ENCODE results near the gene ZSWIM4.
A peak's percentile ranks its signal among the peaks of the same experiment; 100 is the strongest.
"Not testable (repeated sequence)": the region's sequence is repeated elsewhere in the genome, so short reads cannot be mapped to it uniquely, and the experiment has no call there.

The ZSWIM4 gene

DNA sequence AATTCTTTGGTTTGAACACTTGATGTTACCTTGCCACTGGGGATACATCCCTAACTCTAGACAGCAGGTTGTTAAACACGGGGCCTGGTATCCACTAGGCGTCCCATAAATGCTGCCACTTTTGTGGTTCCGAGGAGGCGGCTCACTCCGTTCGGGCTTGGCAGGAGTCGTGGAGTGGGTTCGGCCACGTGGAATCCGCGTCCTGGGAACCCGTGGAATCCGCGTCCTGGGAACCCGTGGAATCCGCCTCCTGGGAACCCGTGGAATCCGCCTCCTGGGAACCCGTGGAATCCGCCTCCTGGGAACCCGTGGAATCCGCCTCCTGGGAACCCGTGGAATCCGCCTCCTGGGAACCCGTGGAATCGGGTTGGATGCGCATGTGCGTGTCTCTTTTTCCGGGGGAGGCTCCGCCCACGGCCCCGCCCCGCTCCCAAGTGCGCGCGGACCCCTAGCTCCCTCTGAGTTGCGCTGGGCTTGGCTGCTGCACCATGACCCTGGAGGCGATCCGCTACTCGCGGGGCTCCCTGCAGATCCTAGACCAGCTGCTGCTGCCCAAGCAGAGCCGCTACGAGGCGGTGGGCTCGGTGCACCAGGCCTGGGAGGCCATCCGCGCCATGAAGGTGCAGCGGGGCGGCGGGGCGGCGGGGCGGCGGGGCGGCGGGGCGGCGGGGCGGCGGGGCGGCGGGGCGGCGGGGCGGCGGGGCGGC lies 31.0 kb upstream of the ZSWIM4 start, which contains the start of gene MRI1:
Gene MRI1, plus strand, starts transcription at position 422 of the 707 bp plus-strand sequence. Its CDS starts 67 bp downstream, at position 489.
- Histone ChIP-seq H3K4me1 (ENCODE audit: control insufficient read depth, insufficient read depth, low read length) (no peaks in the 10 kb centered on the region), H3K36me3 (ENCODE audit: control insufficient read depth, insufficient read depth, low read length) (peaks cover 15% of the 10 kb centered on the region)

DNA sequence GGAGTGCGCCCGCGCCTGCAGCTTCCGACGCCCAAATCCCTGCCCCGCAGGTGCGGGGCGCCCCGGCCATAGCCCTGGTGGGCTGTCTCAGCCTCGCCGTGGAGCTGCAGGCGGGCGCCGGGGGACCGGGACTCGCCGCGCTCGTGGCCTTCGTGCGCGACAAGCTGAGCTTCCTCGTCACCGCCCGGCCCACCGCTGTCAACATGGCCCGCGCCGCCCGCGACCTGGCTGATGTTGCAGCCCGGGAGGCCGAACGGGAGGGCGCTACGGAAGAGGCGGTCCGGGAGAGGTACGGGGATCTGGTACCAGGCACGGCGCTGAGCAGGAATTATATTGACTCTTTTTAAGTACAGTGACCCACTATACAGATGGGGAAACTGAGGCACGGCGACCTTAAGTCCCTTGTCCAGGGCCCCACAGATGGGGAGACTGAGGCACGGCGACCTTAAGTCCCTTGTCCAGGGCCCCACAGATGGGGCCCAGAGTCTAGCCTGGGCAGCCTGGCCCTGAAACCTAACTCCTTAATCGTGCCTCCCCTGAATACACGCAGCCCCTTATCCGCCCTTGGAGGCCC lies 30.3 kb upstream of the ZSWIM4 start:
- no peaks in the 10 kb centered on the region for H3K4me1 ChIP-seq (ENCODE audit: control insufficient read depth, insufficient read depth, low read length)
- H3K9me3 ChIP-seq (ENCODE audit: control insufficient read depth, insufficient read depth, low read length), result no peaks in the 10 kb centered on the region
- H3K9ac ChIP-seq (ENCODE audit: low read depth, low read length), result no peak overlapping the region
- H3K4me3 ChIP-seq (ENCODE audit: low read depth, low read length), result peak overlapping the region; percentile 63
- H3K36me3 ChIP-seq (ENCODE audit: control insufficient read depth, insufficient read depth, low read length), result peaks cover 13% of the 10 kb centered on the region
- H3K27me3 ChIP-seq (ENCODE audit: control insufficient read depth, insufficient read depth, low read length), result no peaks in the 10 kb centered on the region

More for the DNA sequence above, 31.0 kb upstream of the ZSWIM4 start, which contains the start of gene MRI1:
- H3K9me3 ChIP-seq (ENCODE audit: control insufficient read depth, insufficient read depth, low read length), result no peaks in the 10 kb centered on the region
- no peaks in the 10 kb centered on the region for H3K27me3 ChIP-seq (ENCODE audit: control insufficient read depth, insufficient read depth, low read length)
- H3K9ac ChIP-seq (ENCODE audit: low read depth, low read length), result no peak within 1 kb of the TSS
- peak within 1 kb of the TSS; percentile 63 for H3K4me3 ChIP-seq (ENCODE audit: low read depth, low read length)

DNA sequence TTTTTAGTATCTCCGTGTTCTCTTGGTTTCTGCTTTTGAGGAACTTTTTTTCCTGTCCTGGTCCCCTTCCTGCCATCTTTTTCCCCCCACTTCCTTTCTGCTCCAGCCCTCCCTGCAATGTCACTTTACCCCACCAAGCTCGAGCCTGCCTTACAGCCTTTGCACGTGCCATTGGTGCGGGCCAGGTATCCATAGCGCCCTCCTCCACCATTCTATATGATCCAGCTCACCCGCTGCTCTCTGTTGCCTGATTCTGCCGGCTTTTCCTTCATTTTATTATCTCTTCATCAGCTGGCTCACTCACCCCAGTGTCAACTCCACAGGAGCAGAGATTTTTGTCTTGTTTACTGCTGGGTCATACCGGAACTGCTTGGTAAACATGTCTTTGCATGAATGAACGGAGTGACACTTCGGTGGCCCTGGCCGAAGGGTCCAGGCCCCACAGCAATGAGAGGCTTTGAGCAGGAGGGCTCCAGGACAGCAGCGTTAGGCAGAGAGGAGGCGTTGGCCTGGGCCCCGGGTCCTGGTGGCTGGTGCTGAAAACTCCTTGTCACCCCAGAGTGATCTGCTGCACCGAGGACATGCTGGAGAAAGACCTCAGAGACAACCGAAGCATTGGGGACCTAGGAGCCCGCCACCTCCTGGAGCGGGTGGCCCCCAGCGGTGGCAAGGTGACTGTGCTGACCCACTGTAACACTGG lies 29.7 kb upstream of the ZSWIM4 start:
- Histone ChIP-seq H3K4me3 (ENCODE audit: low read depth, low read length) (peak overlapping the region; percentile 63), H3K9ac (ENCODE audit: low read depth, low read length) (no peak overlapping the region), H3K27me3 (ENCODE audit: control insufficient read depth, insufficient read depth, low read length) (no peaks in the 10 kb centered on the region), H3K36me3 (ENCODE audit: control insufficient read depth, insufficient read depth, low read length) (peaks cover 14% of the 10 kb centered on the region), H3K9me3 (ENCODE audit: control insufficient read depth, insufficient read depth, low read length) (no peaks in the 10 kb centered on the region), H3K4me1 (ENCODE audit: control insufficient read depth, insufficient read depth, low read length) (no peaks in the 10 kb centered on the region)

DNA sequence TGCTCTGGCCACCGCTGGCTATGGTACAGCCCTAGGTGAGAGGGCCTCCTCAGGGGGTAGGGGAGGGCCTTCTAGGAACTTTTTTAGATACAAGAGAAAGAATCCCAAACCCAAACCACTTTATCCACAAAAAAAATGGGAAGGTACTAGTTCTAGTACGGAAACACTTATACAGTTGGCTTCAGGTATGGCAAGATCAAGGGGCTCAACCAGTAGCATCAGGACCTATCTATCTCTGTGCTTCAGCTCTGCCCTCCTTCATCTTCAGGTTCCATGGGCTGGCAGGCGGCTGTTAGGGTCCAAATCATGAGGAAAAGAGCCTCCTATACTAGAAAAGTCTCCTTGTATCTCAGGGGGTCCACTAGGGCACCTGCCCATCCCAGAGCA lies 29.2 kb upstream of the ZSWIM4 start:
- Histone ChIP-seq H3K9ac (ENCODE audit: low read depth, low read length) (no peak overlapping the region), H3K4me3 (ENCODE audit: low read depth, low read length) (no peak overlapping the region), H3K27me3 (ENCODE audit: control insufficient read depth, insufficient read depth, low read length) (no peaks in the 10 kb centered on the region), H3K9me3 (ENCODE audit: control insufficient read depth, insufficient read depth, low read length) (no peaks in the 10 kb centered on the region), H3K4me1 (ENCODE audit: control insufficient read depth, insufficient read depth, low read length) (no peaks in the 10 kb centered on the region), H3K36me3 (ENCODE audit: control insufficient read depth, insufficient read depth, low read length) (peaks cover 14% of the 10 kb centered on the region)

DNA sequence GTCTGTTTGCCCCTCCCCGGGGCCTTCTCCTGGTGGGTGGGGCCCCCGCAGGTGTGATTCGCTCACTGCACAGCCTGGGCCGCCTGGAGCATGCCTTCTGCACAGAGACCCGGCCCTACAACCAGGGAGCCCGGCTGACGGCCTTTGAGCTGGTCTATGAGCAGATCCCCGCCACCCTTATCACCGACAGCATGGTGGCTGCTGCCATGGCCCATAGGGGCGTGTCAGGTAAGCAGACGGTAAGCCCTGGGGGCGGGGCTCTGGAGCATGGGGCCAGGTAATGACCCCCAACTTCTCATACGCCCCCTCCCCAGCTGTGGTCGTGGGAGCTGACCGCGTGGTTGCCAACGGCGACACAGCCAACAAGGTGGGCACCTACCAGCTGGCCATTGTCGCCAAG lies 26.7 kb upstream of the ZSWIM4 start:
- no peaks in the 10 kb centered on the region for H3K4me1 ChIP-seq (ENCODE audit: control insufficient read depth, insufficient read depth, low read length)
- H3K9me3 ChIP-seq (ENCODE audit: control insufficient read depth, insufficient read depth, low read length), result no peaks in the 10 kb centered on the region
- H3K9ac ChIP-seq (ENCODE audit: low read depth, low read length), result no peak overlapping the region
- no peaks in the 10 kb centered on the region for H3K27me3 ChIP-seq (ENCODE audit: control insufficient read depth, insufficient read depth, low read length)
- H3K36me3 ChIP-seq (ENCODE audit: control insufficient read depth, insufficient read depth, low read length), result peaks cover 11% of the 10 kb centered on the region
- no peak overlapping the region for H3K4me3 ChIP-seq (ENCODE audit: low read depth, low read length)

DNA sequence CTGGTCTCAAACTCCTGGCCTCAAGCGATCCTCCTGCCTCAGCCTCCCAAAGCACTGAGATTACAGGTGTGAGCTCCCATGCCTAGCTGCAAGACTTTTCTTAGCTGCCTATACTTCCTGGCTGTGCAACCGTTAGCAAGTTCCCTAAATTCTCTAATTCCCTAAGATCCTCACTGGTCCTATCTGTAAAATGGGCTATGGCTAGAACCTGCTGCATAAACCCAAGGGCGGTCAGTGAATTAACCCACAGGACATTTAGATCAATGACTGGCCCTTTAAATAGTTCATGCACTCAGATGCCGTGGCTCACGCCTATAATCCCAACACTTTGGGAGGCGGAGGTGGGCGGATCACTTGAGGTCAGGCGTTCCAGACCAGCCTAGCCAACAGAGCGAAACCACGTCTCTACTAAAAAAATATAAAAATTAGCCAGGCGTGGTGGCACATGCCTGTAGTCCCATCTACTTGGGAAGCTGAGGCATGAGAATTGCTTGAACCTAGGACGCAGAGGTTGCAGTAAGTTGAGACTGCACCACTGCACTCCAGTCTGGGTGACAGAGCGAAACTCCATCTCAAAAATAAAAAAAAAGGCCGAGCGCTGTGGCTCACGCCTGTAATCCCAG lies 25.1 kb upstream of the ZSWIM4 start:
- no peaks in the 10 kb centered on the region for H3K4me1 ChIP-seq (ENCODE audit: control insufficient read depth, insufficient read depth, low read length)
- H3K9me3 ChIP-seq (ENCODE audit: control insufficient read depth, insufficient read depth, low read length), result no peaks in the 10 kb centered on the region
- no peak overlapping the region for H3K4me3 ChIP-seq (ENCODE audit: low read depth, low read length)
- no peak overlapping the region for H3K9ac ChIP-seq (ENCODE audit: low read depth, low read length)
- H3K36me3 ChIP-seq (ENCODE audit: control insufficient read depth, insufficient read depth, low read length), result peaks cover 11% of the 10 kb centered on the region
- no peaks in the 10 kb centered on the region for H3K27me3 ChIP-seq (ENCODE audit: control insufficient read depth, insufficient read depth, low read length)

DNA sequence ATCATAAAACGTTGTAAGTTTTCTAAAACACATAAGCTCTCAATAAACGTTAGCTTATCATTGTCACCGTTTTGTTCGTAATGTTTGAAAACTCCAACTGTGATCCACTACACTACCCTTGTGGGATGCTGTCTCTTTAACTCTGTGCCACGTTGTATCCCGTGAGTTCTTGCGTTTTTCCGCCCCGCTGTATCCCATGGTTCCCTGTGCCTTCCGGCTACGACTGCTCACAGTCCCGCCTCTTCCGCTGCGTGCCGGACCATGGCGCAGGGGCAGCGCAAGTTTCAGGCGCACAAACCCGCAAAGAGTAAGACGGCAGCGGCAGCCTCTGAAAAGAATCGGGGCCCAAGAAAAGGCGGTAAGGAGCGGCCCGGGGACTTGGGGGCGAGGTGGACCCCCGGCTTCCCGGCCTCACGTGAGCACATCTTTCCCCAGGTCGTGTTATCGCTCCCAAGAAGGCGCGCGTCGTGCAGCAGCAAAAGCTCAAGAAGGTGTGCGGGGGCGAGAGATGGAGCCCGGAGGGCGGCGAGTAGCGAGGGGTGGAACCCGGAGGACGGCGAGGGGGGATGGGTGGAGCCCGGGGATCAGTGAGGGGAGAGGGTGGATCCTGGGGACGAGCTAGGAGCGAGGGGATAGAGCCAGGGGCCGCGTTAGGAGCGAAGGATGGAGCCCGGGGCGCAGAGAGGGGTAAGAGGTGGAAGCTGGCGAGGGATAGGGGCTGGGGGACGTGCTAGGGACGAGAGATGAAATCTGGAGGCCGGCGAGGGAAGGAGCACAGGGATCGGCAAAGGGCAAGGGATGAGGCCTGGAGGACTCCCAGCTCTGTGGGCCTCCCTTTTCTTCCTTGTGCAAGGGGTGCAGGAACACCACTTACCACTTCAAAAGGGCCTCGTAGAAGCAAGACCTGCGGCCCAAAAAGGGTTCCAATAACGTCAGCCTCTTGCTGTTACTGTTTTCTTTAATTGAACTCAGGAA lies 20.7 kb upstream of the ZSWIM4 start, which contains the start of gene C19orf53:
Gene C19orf53, plus strand, starts transcription at position 240 of the 975 bp plus-strand sequence. Its CDS starts 22 bp downstream, at position 262.
- Histone ChIP-seq H3K4me1 (ENCODE audit: control insufficient read depth, insufficient read depth, low read length) (peaks cover 2% of the 10 kb centered on the region), H3K9ac (ENCODE audit: low read depth, low read length) (peak within 1 kb of the TSS; percentile 97), H3K27me3 (ENCODE audit: control insufficient read depth, insufficient read depth, low read length) (no peaks in the 10 kb centered on the region), H3K36me3 (ENCODE audit: control insufficient read depth, insufficient read depth, low read length) (peaks cover 31% of the 10 kb centered on the region), H3K9me3 (ENCODE audit: control insufficient read depth, insufficient read depth, low read length) (no peaks in the 10 kb centered on the region), H3K4me3 (ENCODE audit: low read depth, low read length) (peak within 1 kb of the TSS; percentile 80)

DNA sequence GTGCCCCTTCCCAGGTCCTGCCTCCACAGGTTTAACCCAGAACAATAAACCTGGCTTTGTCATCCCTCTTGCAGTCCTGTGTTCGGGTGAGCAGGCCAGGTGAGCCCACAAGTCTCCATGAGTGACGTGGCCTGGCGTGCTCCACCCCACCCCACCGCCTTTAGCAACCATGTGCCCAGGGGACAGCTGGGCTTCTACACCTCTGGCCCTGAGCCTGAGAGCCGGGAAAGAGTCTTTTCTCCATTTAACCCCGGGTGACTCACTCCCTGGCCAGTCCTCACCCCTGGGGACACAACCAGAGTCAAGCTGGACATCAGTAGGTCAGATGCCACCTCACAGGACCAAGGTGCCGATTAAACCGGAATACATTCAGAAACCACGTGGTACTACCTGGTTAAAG lies 16.8 kb upstream of the ZSWIM4 start:
- peaks cover 25% of the 10 kb centered on the region for H3K36me3 ChIP-seq (ENCODE audit: control insufficient read depth, insufficient read depth, low read length)
- H3K9ac ChIP-seq (ENCODE audit: low read depth, low read length), result no peak overlapping the region
- H3K27me3 ChIP-seq (ENCODE audit: control insufficient read depth, insufficient read depth, low read length), result no peaks in the 10 kb centered on the region
- H3K9me3 ChIP-seq (ENCODE audit: control insufficient read depth, insufficient read depth, low read length), result no peaks in the 10 kb centered on the region
- peaks cover 2% of the 10 kb centered on the region for H3K4me1 ChIP-seq (ENCODE audit: control insufficient read depth, insufficient read depth, low read length)
- no peak overlapping the region for H3K4me3 ChIP-seq (ENCODE audit: low read depth, low read length)

DNA sequence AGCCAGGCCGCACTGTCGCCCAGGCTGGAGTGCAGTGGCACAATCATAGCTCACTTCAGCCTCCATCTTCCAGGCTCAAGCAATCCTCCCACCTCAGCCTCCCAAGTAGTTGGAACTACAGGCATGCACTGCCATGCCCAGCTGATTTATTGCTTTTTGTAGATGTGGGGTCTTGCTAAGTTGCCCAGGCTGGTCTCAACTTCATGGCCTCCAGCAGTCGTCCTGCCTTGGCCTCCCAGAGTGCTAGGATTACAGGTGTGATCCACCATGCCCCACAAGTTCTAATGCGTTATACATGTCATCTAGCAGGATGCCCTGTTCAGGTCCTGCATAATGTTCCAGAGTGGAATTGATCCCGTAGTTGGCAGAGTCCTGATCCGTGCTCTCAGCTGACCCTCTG lies 16.4 kb upstream of the ZSWIM4 start:
- H3K4me1 ChIP-seq (ENCODE audit: control insufficient read depth, insufficient read depth, low read length), result peaks cover 2% of the 10 kb centered on the region
- no peaks in the 10 kb centered on the region for H3K9me3 ChIP-seq (ENCODE audit: control insufficient read depth, insufficient read depth, low read length)
- H3K9ac ChIP-seq (ENCODE audit: low read depth, low read length), result no peak overlapping the region
- H3K27me3 ChIP-seq (ENCODE audit: control insufficient read depth, insufficient read depth, low read length), result no peaks in the 10 kb centered on the region
- peaks cover 25% of the 10 kb centered on the region for H3K36me3 ChIP-seq (ENCODE audit: control insufficient read depth, insufficient read depth, low read length)
- no peak overlapping the region for H3K4me3 ChIP-seq (ENCODE audit: low read depth, low read length)

DNA sequence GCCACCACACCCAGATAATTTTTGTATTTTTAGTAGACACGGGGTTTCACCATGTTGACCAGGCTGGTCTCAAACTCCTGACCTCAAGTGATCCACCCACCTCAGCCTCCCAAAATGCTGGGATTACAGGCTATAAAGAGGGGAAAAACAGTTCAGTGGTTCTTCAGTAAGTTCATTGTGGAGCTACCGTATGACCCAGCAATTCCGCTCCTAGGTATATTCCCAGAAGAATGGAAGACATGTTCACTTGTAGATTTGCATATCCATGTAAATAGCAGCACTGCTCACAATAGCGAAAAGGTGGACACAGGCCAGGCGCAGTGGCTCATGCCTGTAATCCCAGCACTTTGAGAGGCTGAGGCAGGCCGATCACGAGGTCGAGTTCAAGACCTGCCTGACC lies 15.4 kb upstream of the ZSWIM4 start:
- H3K9me3 ChIP-seq (ENCODE audit: control insufficient read depth, insufficient read depth, low read length); H3K4me3 ChIP-seq (ENCODE audit: low read depth, low read length); H3K4me1 ChIP-seq (ENCODE audit: control insufficient read depth, insufficient read depth, low read length); H3K27me3 ChIP-seq (ENCODE audit: control insufficient read depth, insufficient read depth, low read length); H3K9ac ChIP-seq (ENCODE audit: low read depth, low read length): not testable (repeated sequence)
- H3K36me3 ChIP-seq (ENCODE audit: control insufficient read depth, insufficient read depth, low read length), result peaks cover 25% of the 10 kb centered on the region

DNA sequence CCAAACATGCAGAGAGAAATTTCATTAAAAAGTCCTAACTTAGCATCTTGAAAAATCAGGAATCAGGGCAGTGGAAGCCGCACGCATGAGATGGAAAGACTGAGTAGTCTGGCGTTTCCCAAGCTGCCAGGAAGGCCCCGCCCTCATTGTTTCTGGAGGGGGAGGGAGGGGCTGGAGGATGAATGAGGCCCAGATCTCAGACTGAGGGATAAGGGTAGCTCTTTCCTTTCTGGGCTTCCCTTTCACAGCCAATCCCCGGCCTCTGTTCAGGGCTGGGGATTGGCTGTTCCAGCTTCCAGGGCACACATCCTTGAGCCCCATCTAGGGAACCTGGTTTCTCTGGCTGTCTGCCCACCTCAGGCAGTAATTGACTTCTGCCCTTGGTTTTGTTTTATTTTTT lies 13.7 kb upstream of the ZSWIM4 start:
- Histone ChIP-seq H3K9ac (ENCODE audit: low read depth, low read length) (no peak overlapping the region), H3K9me3 (ENCODE audit: control insufficient read depth, insufficient read depth, low read length) (no peaks in the 10 kb centered on the region), H3K27me3 (ENCODE audit: control insufficient read depth, insufficient read depth, low read length) (no peaks in the 10 kb centered on the region), H3K4me1 (ENCODE audit: control insufficient read depth, insufficient read depth, low read length) (no peaks in the 10 kb centered on the region), H3K36me3 (ENCODE audit: control insufficient read depth, insufficient read depth, low read length) (peaks cover 21% of the 10 kb centered on the region), H3K4me3 (ENCODE audit: low read depth, low read length) (no peak overlapping the region)

Data from iPS-15b (cell line).